ENCODE measurements around the gene SLC24A4.

Gene SLC24A4

GRCh38 chr14:92316937-92317336 is 6.0 kb upstream of the SLC24A4 start:
- no peak for DNase-seq (ENCODE audit: low read depth in 2 of 2)

GRCh38 chr14:92317511-92317910 is 5.5 kb upstream of the SLC24A4 start:
- DNase-seq (ENCODE audit: low read depth in 2 of 2), result no peak

- no peak for DNase-seq (ENCODE audit: low read depth in 2 of 2)
These were observed 1.3 kb upstream of the SLC24A4 start for GRCh38 chr14:92321701-92322100.

GRCh38 chr14:92322516-92322915 is 449 bp upstream of the SLC24A4 start:
- DNase-seq (ENCODE audit: low read depth in 2 of 2), result no peak

- no peak for DNase-seq (ENCODE audit: low read depth in 2 of 2)
These were observed 1.2 kb downstream of the SLC24A4 start for GRCh38 chr14:92323916-92324818.

GRCh38 chr14:92325835-92326234 is 2.9 kb downstream of the SLC24A4 start:
- DNase-seq (ENCODE audit: low read depth in 2 of 2), result no peak

GRCh38 chr14:92328664-92329255 is 5.8 kb downstream of the SLC24A4 start:
- DNase-seq (ENCODE audit: low read depth in 2 of 2), result no peak

GRCh38 chr14:92334050-92334449 is 11.1 kb downstream of the SLC24A4 start:
- no peak for DNase-seq (ENCODE audit: low read depth in 2 of 2)

GRCh38 chr14:92336363-92336762 is 13.4 kb downstream of the SLC24A4 start:
- DNase-seq (ENCODE audit: low read depth in 2 of 2), result no peak

GRCh38 chr14:92339426-92339825 is 16.5 kb downstream of the SLC24A4 start:
- no peak for DNase-seq (ENCODE audit: low read depth in 2 of 2)

- DNase-seq (ENCODE audit: low read depth in 2 of 2), result no peak
These were observed 17.1 kb downstream of the SLC24A4 start for GRCh38 chr14:92340071-92340470.

GRCh38 chr14:92340931-92341330 is 18.0 kb downstream of the SLC24A4 start:
- no peak for DNase-seq (ENCODE audit: low read depth in 2 of 2)

- peak; percentile 21 to 33 for DNase-seq (ENCODE audit: low read depth in 2 of 2)
These were observed 18.8 kb downstream of the SLC24A4 start for GRCh38 chr14:92341791-92342190.

GRCh38 chr14:92348154-92348553 is 25.2 kb downstream of the SLC24A4 start:
- no peak for DNase-seq (ENCODE audit: low read depth in 2 of 2)

- no peak for DNase-seq (ENCODE audit: low read depth in 2 of 2)
These were observed 28.8 kb downstream of the SLC24A4 start for GRCh38 chr14:92351750-92352149.

- peak; percentile 11 to 20 for DNase-seq (ENCODE audit: low read depth in 2 of 2)
These were observed 29.4 kb downstream of the SLC24A4 start for GRCh38 chr14:92352158-92352985.

- no peak for DNase-seq (ENCODE audit: low read depth in 2 of 2)
These were observed 30.5 kb downstream of the SLC24A4 start for GRCh38 chr14:92353447-92353846.

- no peak for DNase-seq (ENCODE audit: low read depth in 2 of 2)
These were observed 33.7 kb downstream of the SLC24A4 start for GRCh38 chr14:92356677-92357076.

- DNase-seq (ENCODE audit: low read depth in 2 of 2), result no peak
These were observed 37.8 kb downstream of the SLC24A4 start for GRCh38 chr14:92360651-92361370.

GRCh38 chr14:92362781-92363235 is 39.8 kb downstream of the SLC24A4 start:
- no peak for DNase-seq (ENCODE audit: low read depth in 2 of 2)

- DNase-seq (ENCODE audit: low read depth in 2 of 2), result no peak
These were observed 43.3 kb downstream of the SLC24A4 start for GRCh38 chr14:92366237-92366636.

- DNase-seq (ENCODE audit: low read depth in 2 of 2), result no peak
These were observed 45.0 kb downstream of the SLC24A4 start for GRCh38 chr14:92368001-92368400.

Measured in activated CD4-positive, alpha-beta T cell treated with anti-CD3 and anti-CD28 coated beads for 24 hours (primary cell).